CD8-positive, alpha-beta memory T cell (primary cell): ENCODE data around the gene GRIPAP1. TPM values are rescaled to one million over a fixed set of nuclear protein-coding genes. Genes with fewer than 3 reads are reported as not detected.

Experiments used
- CTCF ChIA-PET: fragments of 350-600 bp; sonication (Branson Sonifier 250); formaldehyde crosslinking; loops from one replicate; lab custom pipeline; 2021; ENCODE audit warnings: antibody characterized with exemption; lab: Charles Lee
- POLR2A ChIA-PET: fragments of 350-600 bp; sonication (Branson Sonifier 250); formaldehyde crosslinking; loops from one replicate; lab custom pipeline; 2021; ENCODE audit warnings: antibody characterized with exemption; lab: Charles Lee
- DNase-seq, 5 donors: peaks; one replicate each; pipeline versions ENCODE4 v3.0.0 to v3.0.0-alpha.2; 2020 to 2022; ENCODE audit warnings: mixed read lengths in 1 of 5
- H3K27ac ChIP-seq: one replicate; pipeline ENCODE4 v1.7.0; 2013; ENCODE audit warnings: low read depth, mild to moderate bottlenecking, low read length, moderate library complexity
- H3K27me3 ChIP-seq: 2 replicates; pipeline ENCODE4 v1.7.0; 2013; ENCODE audit warnings: low read length, mild to moderate bottlenecking; ENCODE audit not compliant: insufficient read depth, poor library complexity, severe bottlenecking
- H3K36me3 ChIP-seq: 2 replicates; pipeline ENCODE4 v1.7.0; 2013; ENCODE audit warnings: mild to moderate bottlenecking, low read length, moderate library complexity; ENCODE audit not compliant: insufficient read depth
- H3K4me1 ChIP-seq: 2 replicates; pipeline ENCODE4 v1.7.0; 2013; ENCODE audit warnings: mild to moderate bottlenecking, low read length, moderate library complexity; ENCODE audit not compliant: insufficient read depth
- H3K4me3 ChIP-seq: 2 replicates; pipeline ENCODE4 v1.7.0; 2013; ENCODE audit warnings: mild to moderate bottlenecking, low read length
- H3K9me3 ChIP-seq: 2 replicates; pipeline ENCODE4 v1.7.0; 2013; ENCODE audit warnings: mild to moderate bottlenecking, low read length
- H3K27ac Mint-ChIP-seq, 8 donors: one replicate each; pipeline ENCODE4 v1.8.0; 2020 to 2021; ENCODE audit warnings: mixed read lengths in 8 of 8, mild to moderate bottlenecking in 6 of 8, inconsistent platforms in 3 of 8, moderate library complexity in 3 of 8
- H3K27me3 Mint-ChIP-seq, 2 donors: one replicate each; pipeline ENCODE4 v1.8.0; 2020 to 2021; ENCODE audit warnings: mixed read lengths in 2 of 2, mild to moderate bottlenecking in 1 of 2, moderate library complexity in 1 of 2
- H3K36me3 Mint-ChIP-seq, 3 donors: one replicate each; pipeline ENCODE4 v1.8.0; 2020 to 2021; ENCODE audit warnings: mixed read lengths in 3 of 3, inconsistent platforms in 1 of 3, mild to moderate bottlenecking in 1 of 3
- H3K4me1 Mint-ChIP-seq, 3 donors: one replicate each; pipeline ENCODE4 v1.8.0; 2020 to 2021; ENCODE audit warnings: mixed read lengths in 3 of 3, inconsistent platforms in 1 of 3, mild to moderate bottlenecking in 1 of 3
- H3K4me3 Mint-ChIP-seq, 7 donors: one replicate each; pipeline ENCODE4 v1.8.0; 2020 to 2021; ENCODE audit warnings: mixed read lengths in 7 of 7, mild to moderate bottlenecking in 6 of 7, moderate library complexity in 4 of 7, inconsistent platforms in 2 of 7
- H3K9me3 Mint-ChIP-seq, 5 donors: one replicate each; pipeline ENCODE4 v1.8.0; 2020 to 2022; ENCODE audit warnings: mixed read lengths in 5 of 5, mild to moderate bottlenecking in 3 of 5, moderate library complexity in 2 of 5, inconsistent platforms in 1 of 5
- polyA plus RNA-seq: library from polyadenylated mRNA; unstranded; fragments of 300-500 nt; fragmentation: Illumina TruSeq; gene quantifications from one replicate; pipeline ENCODE4 v1.2.3, GENCODE V29; 2021
- total RNA-seq, 2 experiments: library from RNA; stranded (reverse); gene quantifications; one replicate each; pipeline ENCODE4 v1.2.3, GENCODE V29; 2021

Gene GRIPAP1
- total RNA-seq (10 to 100 TPM; 56.8 to 57.7 TPM), polyA plus RNA-seq (21.2 TPM)

- ChIA-PET CTCF (interaction anchor here (0.6 to 1.0 kb wide), 3 partner anchors 44 to 426 kb away, joined by 3 read pairs; no protein-coding TSS in a partner anchor), POLR2A (interaction anchor here (0.6 to 1.7 kb wide), 10 partner anchors 10 to 308 kb away, joined by 3 to 8 read pairs (median 4); partner anchors contain the start of genes HDAC6, SLC35A2, TFE3 and WDR45)
- Histone ChIP-seq H3K4me1 (peaks cover 15% of the 10 kb centered on the region), H3K27ac (peak within 1 kb of the TSS; percentile 95), H3K9me3 (no peaks in the 10 kb centered on the region), H3K36me3 (peaks cover 12% of the 10 kb centered on the region), H3K4me3 (peak within 1 kb of the TSS; percentile 82), H3K27me3 (no peaks in the 10 kb centered on the region)
- Mint-ChIP-seq H3K4me1 (peaks cover 29 to 40% (median 32%) of the 10 kb centered on the region in 3 donors), H3K36me3 (peaks cover 5 to 27% (median 6%) of the 10 kb centered on the region in 3 donors), H3K4me3 (peak within 1 kb of the TSS; percentile 94 to 100 (median 98)), H3K9me3 (no peaks in the 10 kb centered on the region), H3K27me3 (peaks cover 0 to 10% of the 10 kb centered on the region in 2 donors), H3K27ac (peak within 1 kb of the TSS; percentile 90 to 100 (median 99))
- DNase-seq: peak; percentile 67 to 88 (median 83)
Observed at GRCh38 chrX:49002091-49002935, at the start of gene GRIPAP1. Gene GRIPAP1, minus strand, starts transcription at chrX:49002264. Its CDS starts 35 bp downstream, at chrX:49002229.

GRCh38 chrX:49043987-49044281 lies 41.9 kb upstream of the GRIPAP1 start:
- ChIA-PET CTCF (interaction anchor here (1.1 to 1.3 kb wide), 4 partner anchors 9 to 153 kb away, joined by 3 to 6 read pairs (median 3); no protein-coding TSS in a partner anchor), POLR2A (interaction anchor here (0.8 kb wide), 1 partner anchor 123 kb away, joined by 3 read pairs; no protein-coding TSS in a partner anchor)
- Mint-ChIP-seq H3K4me3 (peak overlapping the region; percentile 76 to 90 (median 86)), H3K36me3 (peaks cover 0 to 12% (median 0%) of the 10 kb centered on the region in 3 donors), H3K27ac (peak overlapping the region; percentile 86 to 96 (median 93)), H3K27me3 (peaks cover 0 to 9% of the 10 kb centered on the region in 2 donors), H3K4me1 (peaks cover 32 to 36% (median 34%) of the 10 kb centered on the region in 3 donors), H3K9me3 (no peaks in the 10 kb centered on the region)
- Histone ChIP-seq H3K4me3 (no peak overlapping the region), H3K4me1 (peaks cover 11% of the 10 kb centered on the region), H3K36me3 (peaks cover 3% of the 10 kb centered on the region), H3K9me3 (no peaks in the 10 kb centered on the region), H3K27ac (peak overlapping the region; percentile 84), H3K27me3 (no peaks in the 10 kb centered on the region)
- no peak for DNase-seq

GRCh38 chrX:49043220-49043986 lies 41.3 kb upstream of the GRIPAP1 start, which contains the start of gene TFE3:
Gene TFE3, minus strand, starts transcription at chrX:49043357. Its CDS starts 131 bp downstream, at chrX:49043226.
- peak within 1 kb of the TSS; percentile 84 for H3K27ac ChIP-seq
- Mint-ChIP-seq H3K36me3 (peaks cover 0 to 17% (median 0%) of the 10 kb centered on the region in 3 donors), H3K27me3 (peaks cover 0 to 11% of the 10 kb centered on the region in 2 donors), H3K4me1 (peaks cover 34 to 36% (median 34%) of the 10 kb centered on the region in 3 donors), H3K4me3 (peak within 1 kb of the TSS; percentile 84 to 94 (median 88)), H3K27ac (peak within 1 kb of the TSS; percentile 89 to 98 (median 96)), H3K9me3 (no peaks in the 10 kb centered on the region)
- peak; percentile 90 to 98 (median 94) for DNase-seq
- H3K9me3 ChIP-seq: no peaks in the 10 kb centered on the region
- H3K27me3 ChIP-seq: no peaks in the 10 kb centered on the region
- ChIA-PET POLR2A (interaction anchor here (0.6 to 1.3 kb wide), 8 partner anchors 14 to 367 kb away, joined by 3 to 13 read pairs (median 6); partner anchors contain the start of gene GRIPAP1), CTCF (interaction anchor here (0.7 to 1.3 kb wide), 6 partner anchors 10 to 152 kb away, joined by 3 to 6 read pairs (median 3); partner anchors contain the start of gene KCND1)
- H3K36me3 ChIP-seq: peaks cover 3% of the 10 kb centered on the region
- peak within 1 kb of the TSS; percentile 56 for H3K4me3 ChIP-seq
- peaks cover 11% of the 10 kb centered on the region for H3K4me1 ChIP-seq

GRCh38 chrX:49042581-49043219 lies 40.6 kb upstream of the GRIPAP1 start:
- peak overlapping the region; percentile 84 to 94 (median 88) for H3K4me3 Mint-ChIP-seq
- Histone ChIP-seq H3K27me3 (no peaks in the 10 kb centered on the region), H3K4me1 (peaks cover 11% of the 10 kb centered on the region), H3K4me3 (peak overlapping the region; percentile 56), H3K9me3 (no peaks in the 10 kb centered on the region), H3K36me3 (peaks cover 3% of the 10 kb centered on the region), H3K27ac (peak overlapping the region; percentile 84)
- ChIA-PET CTCF (interaction anchor here (0.7 to 1.2 kb wide), 3 partner anchors 71 to 148 kb away, joined by 3 to 5 read pairs (median 3); partner anchors contain the start of gene KCND1), POLR2A (interaction anchor here (0.6 to 1.3 kb wide), 6 partner anchors 14 to 84 kb away, joined by 4 to 13 read pairs (median 6); partner anchors contain the start of gene GRIPAP1)
- H3K36me3 Mint-ChIP-seq: peaks cover 0 to 23% (median 2%) of the 10 kb centered on the region in 3 donors
- no peaks in the 10 kb centered on the region for H3K9me3 Mint-ChIP-seq
- H3K27ac Mint-ChIP-seq: peak overlapping the region; percentile 89 to 98 (median 96)
- peaks cover 0 to 13% of the 10 kb centered on the region in 2 donors for H3K27me3 Mint-ChIP-seq
- DNase-seq: peak in 1 of 5 donors; percentile 25
- H3K4me1 Mint-ChIP-seq: peaks cover 34 to 36% (median 34%) of the 10 kb centered on the region in 3 donors

- H3K27me3 ChIP-seq: no peaks in the 10 kb centered on the region
- H3K9me3 Mint-ChIP-seq: no peaks in the 10 kb centered on the region
- H3K27ac ChIP-seq: peak overlapping the region; percentile 84
- peaks cover 11% of the 10 kb centered on the region for H3K4me1 ChIP-seq
- peaks cover 34 to 36% (median 34%) of the 10 kb centered on the region in 3 donors for H3K4me1 Mint-ChIP-seq
- H3K4me3 ChIP-seq: peak overlapping the region; percentile 56
- peak overlapping the region; percentile 84 to 94 (median 88) for H3K4me3 Mint-ChIP-seq
- H3K9me3 ChIP-seq: no peaks in the 10 kb centered on the region
- H3K27me3 Mint-ChIP-seq: peaks cover 0 to 11% of the 10 kb centered on the region in 2 donors
- peak in 1 of 5 donors; percentile 8 for DNase-seq
- H3K36me3 ChIP-seq: peaks cover 3% of the 10 kb centered on the region
- peak overlapping the region; percentile 89 to 98 (median 96) for H3K27ac Mint-ChIP-seq
- ChIA-PET POLR2A (interaction anchor here (0.5 to 1.3 kb wide), 4 partner anchors 9 to 84 kb away, joined by 5 to 7 read pairs (median 6); partner anchors contain the start of gene GRIPAP1), CTCF (interaction anchor here (0.7 to 1.1 kb wide), 2 partner anchors 70 to 105 kb away, joined by 3 to 5 read pairs; partner anchors contain the start of gene KCND1)
- H3K36me3 Mint-ChIP-seq: peaks cover 0 to 28% (median 3%) of the 10 kb centered on the region in 3 donors
Observed at GRCh38 chrX:49041744-49042580, 39.9 kb upstream of the GRIPAP1 start.

- H3K9me3 ChIP-seq: no peaks in the 10 kb centered on the region
- peaks cover 11% of the 10 kb centered on the region for H3K4me1 ChIP-seq
- DNase-seq: no peak
- Mint-ChIP-seq H3K9me3 (no peaks in the 10 kb centered on the region), H3K27ac (peak overlapping the region in 7 of 8 donors; percentile 72 to 97 (median 77)), H3K36me3 (peaks cover 0 to 32% (median 3%) of the 10 kb centered on the region in 3 donors), H3K4me3 (peak overlapping the region in 2 of 7 donors; percentile 43 to 69), H3K27me3 (peaks cover 0 to 11% of the 10 kb centered on the region in 2 donors), H3K4me1 (peaks cover 34 to 36% (median 34%) of the 10 kb centered on the region in 3 donors)
- H3K36me3 ChIP-seq: peaks cover 3% of the 10 kb centered on the region
- ChIA-PET POLR2A (no interaction called here), CTCF (no interaction called here)
- no peak overlapping the region for H3K4me3 ChIP-seq
- H3K27me3 ChIP-seq: no peaks in the 10 kb centered on the region
- H3K27ac ChIP-seq: peak overlapping the region; percentile 51
Observed at GRCh38 chrX:49040376-49040955, 38.4 kb upstream of the GRIPAP1 start.
